Mucosa of descending colon (tissue), 3 donors: ENCODE data around the gene CEP83. TPM values are rescaled to one million over a fixed set of nuclear protein-coding genes. Genes with fewer than 3 reads are reported as not detected.
"Not testable (repeated sequence)": the region's sequence is repeated elsewhere in the genome, so short reads cannot be mapped to it uniquely, and the experiment has no call there.

ENCODE experiments used
- ATAC-seq: fragments of 200-7000 bp; cut with Tn5 transposase; one replicate; pipeline ENCODE4 v1.9.1; 2020; ENCODE audit warnings: mild to moderate bottlenecking, moderate library complexity
- DNase-seq, 3 donors: peaks; one replicate each; pipeline ENCODE4 v3.0.0-alpha.2; 2020
- H3K36me3 ChIP-seq: fragments of 200-600 bp; one replicate; pipeline ENCODE4 v1.8.0; 2021; ENCODE audit warnings: low read depth, mild to moderate bottlenecking
- H3K4me1 ChIP-seq: fragments of 200-600 bp; one replicate; pipeline ENCODE4 v1.8.0; 2021; ENCODE audit warnings: low read depth, mild to moderate bottlenecking
- H3K4me3 ChIP-seq: fragments of 200-600 bp; one replicate; pipeline ENCODE4 v1.8.0; 2021; ENCODE audit warnings: mild to moderate bottlenecking
- H3K9me3 ChIP-seq: fragments of 200-600 bp; one replicate; pipeline ENCODE4 v1.8.0; 2021; ENCODE audit warnings: mild to moderate bottlenecking
- intact Hi-C, 2 donors: fragments of 100-400 bp; cut with DNase I in 1 of 2; cut with micrococcal nuclease in 1 of 2; formaldehyde crosslinking; loops; one replicate each; pipeline versions ENCODE4 v1.11.0 to v1.11.1; 2022; cut with DNase I, micrococcal nuclease
- total RNA-seq, 3 donors: library from RNA; stranded (reverse); fragmentation: NEBNext Ultra II Directional in 2 of 3; extraction: Animal tissue kit (Norgen Biotek cat#: 25700) in 2 of 3; gene quantifications; one replicate each; pipeline versions ENCODE4 v1.2.1 to v1.2.4, GENCODE V29; 2021 to 2023
- TF ChIP-seq, protein P1 (sequence below): fragments of 200-600 bp; IDR thresholded peaks from one replicate; pipeline ENCODE4 v1.8.0; 2022; ENCODE audit warnings: antibody characterized with exemption, mild to moderate bottlenecking
- donor health status: DM: no; HTN: no; CAD: no; lungs with moderate emphysema.
- donor health status: DM: no; HTN: no; CAD: no.
- donor health status: DM: no; HTN: yes; CAD: no.

The CEP83 gene
- total RNA-seq, 3 donors from 2014 or later = 11.7 to 14.4 (median 14.3) TPM

DNA sequence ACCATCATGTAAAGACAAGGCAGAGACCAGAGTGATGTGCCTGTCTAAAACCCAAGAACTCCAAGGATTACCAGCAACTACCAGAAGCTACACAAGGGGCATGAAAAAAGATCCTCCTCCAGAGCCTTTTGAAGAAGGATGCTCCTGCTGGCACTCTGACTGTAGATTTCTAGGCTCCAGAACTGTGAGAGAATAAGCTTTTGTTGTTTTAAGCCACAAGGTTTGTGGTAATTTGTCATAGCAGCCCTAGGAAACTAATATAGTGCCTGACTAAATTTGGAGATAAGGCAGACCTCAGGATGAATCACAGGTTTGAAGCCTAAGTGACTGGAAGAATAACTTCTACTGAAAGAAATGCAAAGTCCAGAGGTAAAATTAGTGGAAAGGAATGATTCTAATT lies 132.9 kb downstream of the CEP83 start:
- TF ChIP-seq, protein P1, sequence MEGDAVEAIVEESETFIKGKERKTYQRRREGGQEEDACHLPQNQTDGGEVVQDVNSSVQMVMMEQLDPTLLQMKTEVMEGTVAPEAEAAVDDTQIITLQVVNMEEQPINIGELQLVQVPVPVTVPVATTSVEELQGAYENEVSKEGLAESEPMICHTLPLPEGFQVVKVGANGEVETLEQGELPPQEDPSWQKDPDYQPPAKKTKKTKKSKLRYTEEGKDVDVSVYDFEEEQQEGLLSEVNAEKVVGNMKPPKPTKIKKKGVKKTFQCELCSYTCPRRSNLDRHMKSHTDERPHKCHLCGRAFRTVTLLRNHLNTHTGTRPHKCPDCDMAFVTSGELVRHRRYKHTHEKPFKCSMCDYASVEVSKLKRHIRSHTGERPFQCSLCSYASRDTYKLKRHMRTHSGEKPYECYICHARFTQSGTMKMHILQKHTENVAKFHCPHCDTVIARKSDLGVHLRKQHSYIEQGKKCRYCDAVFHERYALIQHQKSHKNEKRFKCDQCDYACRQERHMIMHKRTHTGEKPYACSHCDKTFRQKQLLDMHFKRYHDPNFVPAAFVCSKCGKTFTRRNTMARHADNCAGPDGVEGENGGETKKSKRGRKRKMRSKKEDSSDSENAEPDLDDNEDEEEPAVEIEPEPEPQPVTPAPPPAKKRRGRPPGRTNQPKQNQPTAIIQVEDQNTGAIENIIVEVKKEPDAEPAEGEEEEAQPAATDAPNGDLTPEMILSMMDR = no peak
- intact Hi-C loops = no loop called here
- DNase-seq (no peak), ATAC-seq (no peak)
- H3K4me3 ChIP-seq = no peak overlapping the region
- H3K9me3 ChIP-seq = peaks cover 2% of the 10 kb centered on the region
- H3K4me1 ChIP-seq = no peaks in the 10 kb centered on the region
- H3K36me3 ChIP-seq = no peaks in the 10 kb centered on the region

DNA sequence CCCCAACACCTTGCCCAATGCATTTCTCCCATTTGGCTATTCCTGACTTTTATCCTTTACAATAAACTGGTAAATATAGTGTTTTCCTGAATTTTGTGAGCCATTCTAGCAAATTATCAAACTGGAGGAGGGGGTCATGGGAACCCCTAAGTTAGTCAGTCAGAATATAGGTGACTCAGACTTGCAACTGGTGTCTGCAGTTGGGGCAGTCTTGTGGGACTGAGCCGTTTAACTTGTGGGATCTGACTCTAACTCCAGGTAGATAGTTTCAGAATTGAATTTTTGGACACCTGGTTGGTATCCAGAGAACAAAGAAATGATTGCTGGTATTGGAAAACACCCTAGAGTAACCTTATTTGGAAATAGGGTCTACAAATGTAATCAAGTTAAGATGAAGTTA lies 133.4 kb downstream of the CEP83 start:
- peaks cover 7% of the 10 kb centered on the region for H3K9me3 ChIP-seq
- H3K4me1 ChIP-seq = no peaks in the 10 kb centered on the region
- no peak overlapping the region for H3K4me3 ChIP-seq
- intact Hi-C loops = no loop called here
- no peak for ATAC-seq
- H3K36me3 ChIP-seq = no peaks in the 10 kb centered on the region
- DNase-seq = no peak
- TF ChIP-seq, protein P1 = no peak

DNA sequence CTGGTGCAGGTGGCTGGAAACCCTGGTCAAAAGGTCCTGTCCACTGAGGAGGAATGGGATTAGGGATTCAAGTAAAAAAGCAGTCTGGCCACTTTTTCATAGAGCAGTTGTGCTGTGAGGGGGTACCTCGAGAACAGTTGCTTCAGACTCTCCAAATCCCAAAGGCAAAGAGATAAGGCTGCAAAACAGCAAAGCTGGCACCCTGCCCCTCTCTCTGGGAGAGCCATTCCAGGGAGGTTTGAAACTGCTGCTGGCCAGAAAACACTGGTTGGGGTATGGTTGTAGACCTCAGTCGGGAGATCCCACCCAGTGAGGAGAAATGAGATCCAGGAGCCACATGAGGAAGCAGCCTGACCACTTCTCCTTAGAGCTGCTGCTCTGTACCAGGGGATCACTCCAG lies 137.3 kb downstream of the CEP83 start:
- no peak for ATAC-seq
- TF ChIP-seq, protein P1 = no peak

DNA sequence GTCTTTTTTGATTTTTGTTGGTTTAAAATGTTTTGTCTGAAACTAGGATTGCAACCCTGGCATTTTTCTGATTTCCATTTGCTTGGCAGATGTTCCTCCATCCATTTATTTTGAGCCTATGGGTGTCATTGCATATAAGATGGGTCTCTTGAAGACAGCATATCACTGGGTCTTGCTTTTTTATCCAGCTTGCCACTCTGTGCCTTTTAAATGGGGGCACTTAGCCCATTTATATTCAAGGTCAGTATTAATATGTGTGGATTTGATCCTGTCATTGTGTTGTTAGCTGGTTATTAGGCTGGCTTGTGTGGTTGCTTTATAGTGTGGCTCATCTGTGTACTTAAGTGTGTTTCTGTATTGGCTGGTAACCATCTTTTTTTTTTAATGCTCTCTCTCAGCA lies 139.6 kb downstream of the CEP83 start:
- no peak for ATAC-seq
- intact Hi-C loops = no loop called here
- Histone ChIP-seq H3K4me3 (no peak overlapping the region), H3K9me3 (peaks cover 42% of the 10 kb centered on the region), H3K4me1 (no peaks in the 10 kb centered on the region), H3K36me3 (no peaks in the 10 kb centered on the region)
- DNase-seq = no peak
- TF ChIP-seq, protein P1 = no peak

More for the DNA sequence above, 137.3 kb downstream of the CEP83 start:
- intact Hi-C loops = no loop called here
- H3K9me3 ChIP-seq = peaks cover 39% of the 10 kb centered on the region
- H3K4me1 ChIP-seq = no peaks in the 10 kb centered on the region
- H3K4me3 ChIP-seq = no peak overlapping the region
- H3K36me3 ChIP-seq = no peaks in the 10 kb centered on the region
- no peak for DNase-seq

DNA sequence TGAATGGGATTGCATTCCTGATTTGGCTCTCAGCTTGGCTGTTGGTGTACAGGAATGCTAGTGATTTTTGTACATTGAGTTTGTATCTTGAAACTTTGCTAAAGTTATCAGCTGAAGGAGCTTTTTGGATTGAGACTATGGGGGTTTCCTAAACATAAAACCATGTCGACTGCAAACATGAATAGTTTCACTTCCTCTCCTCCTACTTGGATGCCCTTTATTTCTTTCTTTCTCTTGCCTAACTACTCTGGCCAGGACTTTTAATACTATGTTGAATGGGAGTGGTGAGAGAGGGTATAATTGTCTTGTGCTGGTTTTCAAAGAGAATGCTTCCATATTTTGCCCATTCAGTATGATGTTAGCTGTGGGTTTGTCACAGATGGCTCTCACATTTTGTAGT lies 141.5 kb downstream of the CEP83 start:
- DNase-seq = no peak
- Histone ChIP-seq H3K9me3 (peaks cover 42% of the 10 kb centered on the region), H3K36me3 (no peaks in the 10 kb centered on the region), H3K4me3 (no peak overlapping the region), H3K4me1 (no peaks in the 10 kb centered on the region)
- no peak for ATAC-seq
- intact Hi-C loops = no loop called here
- TF ChIP-seq, protein P1 = no peak

DNA sequence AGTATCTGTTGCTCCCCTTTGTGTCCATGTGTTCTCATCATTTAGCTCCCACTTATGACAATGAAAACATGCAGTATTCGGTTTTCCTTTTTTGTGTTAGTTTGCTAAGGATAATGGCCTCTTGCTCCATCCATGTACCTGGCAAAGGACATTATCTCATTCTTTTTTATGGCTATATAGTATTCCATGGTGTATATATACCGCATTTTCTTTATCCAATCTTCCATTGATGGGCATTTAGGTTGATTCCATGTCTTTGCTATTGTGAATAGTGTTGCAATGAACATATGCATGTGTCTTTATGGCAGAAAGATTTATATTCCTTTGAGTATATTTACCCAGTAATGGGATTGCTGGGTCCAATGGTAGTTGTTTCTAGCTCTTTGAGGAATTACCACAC lies 143.1 kb downstream of the CEP83 start:
- ATAC-seq, intact Hi-C loops: not testable (repeated sequence)
- H3K9me3 ChIP-seq = peaks cover 39% of the 10 kb centered on the region

More for the DNA sequence above, 143.1 kb downstream of the CEP83 start:
- H3K4me3 ChIP-seq, H3K36me3 ChIP-seq, H3K4me1 ChIP-seq, DNase-seq: not testable (repeated sequence)
